Lower lobe of right lung (tissue), 2 donors: Measurements from ENCODE around the gene PAIP1. TPM values are rescaled to one million over a fixed set of nuclear protein-coding genes. Genes with fewer than 3 reads are reported as not detected.

Source experiments
- ATAC-seq, 2 donors: fragments of 200-7000 bp; cut with Tn5 transposase; one replicate each; pipeline ENCODE4 v1.9.1; 2020 to 2022; ENCODE audit warnings: mild to moderate bottlenecking in 2 of 2, moderate library complexity in 2 of 2
- DNase-seq: peaks from one replicate; pipeline ENCODE4 v3.0.0-alpha.2; 2020
- H3K27ac ChIP-seq: fragments of 200-600 bp; one replicate; pipeline ENCODE4 v1.8.0; 2022
- H3K27me3 ChIP-seq: fragments of 200-600 bp; one replicate; pipeline ENCODE4 v1.8.0; 2022; ENCODE audit warnings: low read depth
- H3K36me3 ChIP-seq: fragments of 200-600 bp; one replicate; pipeline ENCODE4 v1.8.0; 2022; ENCODE audit warnings: mild to moderate bottlenecking
- H3K4me1 ChIP-seq: fragments of 200-600 bp; one replicate; pipeline ENCODE4 v1.8.0; 2022
- H3K4me3 ChIP-seq: fragments of 200-600 bp; one replicate; pipeline ENCODE4 v1.8.0; 2022; ENCODE audit warnings: mild to moderate bottlenecking
- H3K9me3 ChIP-seq: fragments of 200-600 bp; one replicate; pipeline ENCODE4 v1.8.0; 2022
- CTCF ChIP-seq: fragments of 200-600 bp; IDR thresholded peaks from one replicate; pipeline ENCODE4 v1.8.0; 2022; ENCODE audit warnings: antibody characterized with exemption, mild to moderate bottlenecking
- intact Hi-C: fragments of 100-400 bp; cut with DNase I; formaldehyde crosslinking; loops from one replicate; pipeline ENCODE4 v1.11.0; 2022
- total RNA-seq: library from RNA; stranded (reverse); fragmentation: NEBNext Ultra II Directional; extraction: Animal tissue kit (Norgen Biotek cat#: 25700); gene quantifications from one replicate; pipeline ENCODE4 v1.2.1, GENCODE V29; 2021
- donor health status: DM: no; HTN: yes; CAD: no; lungs with severe emphysema.

Gene PAIP1
- total RNA-seq, 1 donor from 2014 or later: 71.9 TPM

DNA sequence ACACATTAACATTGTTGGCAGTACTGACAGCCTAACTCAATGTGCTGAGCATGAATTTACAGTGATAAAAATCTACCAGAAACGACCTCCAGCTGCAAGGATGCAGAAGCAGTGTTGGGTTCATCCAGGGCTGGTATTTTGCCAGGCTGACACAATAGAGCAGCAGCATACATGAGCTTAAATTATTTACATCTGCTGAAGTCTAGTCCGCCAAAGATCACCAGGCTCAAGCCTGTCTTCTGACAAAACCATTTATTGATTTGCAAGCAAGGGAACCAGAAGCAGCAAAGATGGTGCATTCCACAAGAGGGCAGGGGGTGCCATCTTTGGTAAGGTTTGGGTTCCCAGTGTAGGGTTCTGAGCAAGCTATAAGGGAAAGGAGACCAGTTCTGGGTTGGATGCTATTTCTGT lies 33.2 kb downstream of the PAIP1 start:
- Histone ChIP-seq H3K27ac (no peak overlapping the region), H3K9me3 (no peaks in the 10 kb centered on the region), H3K4me1 (no peaks in the 10 kb centered on the region), H3K4me3 (no peak overlapping the region), H3K36me3 (peaks cover 43% of the 10 kb centered on the region), H3K27me3 (no peaks in the 10 kb centered on the region)
- intact Hi-C loops: no loop called here
- ATAC-seq: no peak
- TF ChIP-seq CTCF: no peak
- DNase-seq: no peak

- no peak overlapping the region for H3K27ac ChIP-seq
- intact Hi-C loops: no loop called here
- TF ChIP-seq CTCF: no peak
- H3K36me3 ChIP-seq: peaks cover 21% of the 10 kb centered on the region
- H3K4me1 ChIP-seq: no peaks in the 10 kb centered on the region
- no peak for ATAC-seq
- no peak overlapping the region for H3K4me3 ChIP-seq
- no peaks in the 10 kb centered on the region for H3K9me3 ChIP-seq
- no peak for DNase-seq
- H3K27me3 ChIP-seq: no peaks in the 10 kb centered on the region
Observed at GRCh38 chr5:43520615-43521014, 36.3 kb downstream of the PAIP1 start.

DNA sequence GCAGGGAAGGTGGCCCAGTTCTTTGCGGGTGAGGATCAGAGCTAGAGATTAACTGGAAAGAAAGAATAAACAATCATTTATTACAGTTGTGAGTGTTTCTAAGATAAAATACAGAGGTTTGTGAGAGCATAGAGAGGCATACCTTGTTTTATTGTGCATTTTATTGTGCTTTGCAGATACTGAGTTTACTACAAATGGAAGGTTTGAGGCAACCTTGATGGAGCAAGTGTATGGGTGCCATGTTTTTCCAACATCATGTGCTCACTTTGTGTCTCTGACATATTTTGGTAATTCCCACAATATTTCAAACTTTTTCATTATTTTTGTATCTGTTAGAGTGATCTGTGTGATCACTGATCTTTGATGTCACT lies 41.2 kb downstream of the PAIP1 start:
- H3K4me3 ChIP-seq: peak overlapping the region; percentile 74
- no peak for DNase-seq
- no peak for TF ChIP-seq CTCF
- intact Hi-C loops: no loop called here
- H3K27ac ChIP-seq: peak overlapping the region; percentile 85
- H3K27me3 ChIP-seq: no peaks in the 10 kb centered on the region
- H3K36me3 ChIP-seq: no peaks in the 10 kb centered on the region
- ATAC-seq: no peak
- H3K4me1 ChIP-seq: peaks cover 8% of the 10 kb centered on the region
- H3K9me3 ChIP-seq: no peaks in the 10 kb centered on the region

- no peak for TF ChIP-seq CTCF
- no peaks in the 10 kb centered on the region for H3K9me3 ChIP-seq
- H3K4me1 ChIP-seq: peaks cover 8% of the 10 kb centered on the region
- H3K36me3 ChIP-seq: no peaks in the 10 kb centered on the region
- DNase-seq (peak; percentile 96), ATAC-seq (peak; percentile 100)
- H3K27ac ChIP-seq: peak within 1 kb of the TSS; percentile 85
- H3K4me3 ChIP-seq: peak within 1 kb of the TSS; percentile 74
- no peaks in the 10 kb centered on the region for H3K27me3 ChIP-seq
- intact Hi-C loops: no loop called here
Observed at GRCh38 chr5:43514816-43515677, 41.8 kb downstream of the PAIP1 start, which contains the start of gene C5orf34. C5orf34 (minus strand) TSS chr5:43515148; CDS start chr5:43509339, 5,809 bp downstream.

DNA sequence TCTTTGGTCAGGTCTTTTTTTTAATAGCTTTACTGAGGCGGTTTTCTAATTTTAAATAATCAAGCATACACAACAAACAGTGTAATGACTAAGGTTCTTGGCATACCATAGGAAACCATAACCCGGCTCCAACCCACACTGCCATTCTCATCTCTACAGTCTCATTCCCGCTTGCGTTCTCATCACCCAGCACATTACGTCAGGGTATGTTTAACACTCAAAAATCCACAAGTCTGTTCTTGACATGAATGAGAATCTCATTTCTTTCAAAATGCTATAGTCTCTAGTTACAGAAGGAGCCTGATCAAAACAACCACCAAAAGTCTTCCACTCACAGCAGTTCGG lies 42.4 kb downstream of the PAIP1 start:
- peak overlapping the region; percentile 85 for H3K27ac ChIP-seq
- intact Hi-C loops: no loop called here
- ATAC-seq (peak in 1 of 2 donors; percentile 2), DNase-seq (no peak)
- TF ChIP-seq CTCF: no peak
- peaks cover 8% of the 10 kb centered on the region for H3K4me1 ChIP-seq
- H3K36me3 ChIP-seq: no peaks in the 10 kb centered on the region
- H3K27me3 ChIP-seq: no peaks in the 10 kb centered on the region
- H3K9me3 ChIP-seq: no peaks in the 10 kb centered on the region
- H3K4me3 ChIP-seq: peak overlapping the region; percentile 74
